H9 (cell line): Measurements from ENCODE around the gene KCNA3. TPM values are rescaled to one million over a fixed set of nuclear protein-coding genes. Genes with fewer than 3 reads are reported as not detected.

Source experiments
- DNase-seq: peaks from one replicate; pipeline ENCODE4 v3.0.0-alpha.2; 2017
- H2AFZ ChIP-seq: one replicate; pipeline ENCODE4 v1.6.1; 2013; ENCODE audit warnings: mild to moderate bottlenecking, low read length, control low read depth, moderate library complexity
- H2AK5ac ChIP-seq: 2 replicates; pipeline ENCODE4 v1.6.1; 2013; ENCODE audit warnings: low read length, control low read depth, mixed read lengths; ENCODE audit not compliant: insufficient read length
- H2BK120ac ChIP-seq: one replicate; pipeline ENCODE4 v1.6.1; 2013; ENCODE audit warnings: low read depth, mild to moderate bottlenecking, low read length, control low read depth, inconsistent platforms; ENCODE audit not compliant: poor library complexity, severe bottlenecking
- H2BK12ac ChIP-seq: 2 replicates; pipeline ENCODE4 v1.6.1; 2013; ENCODE audit warnings: low read length, control low read depth, mixed read lengths, low read depth; ENCODE audit not compliant: insufficient read length
- H2BK15ac ChIP-seq: 2 replicates; pipeline ENCODE4 v1.6.1; 2013; ENCODE audit warnings: low read depth, low read length, control low read depth
- H2BK20ac ChIP-seq: one replicate; pipeline ENCODE4 v1.6.1; 2013; ENCODE audit warnings: low read depth, mild to moderate bottlenecking, low read length, control low read depth, inconsistent platforms; ENCODE audit not compliant: poor library complexity, severe bottlenecking
- H2BK5ac ChIP-seq: 2 replicates; pipeline ENCODE4 v1.6.1; 2013; ENCODE audit warnings: low read length, control low read depth, mixed read lengths; ENCODE audit not compliant: insufficient read length
- H3K14ac ChIP-seq: 2 replicates; pipeline ENCODE4 v1.6.1; 2013; ENCODE audit warnings: low read length, control low read depth; ENCODE audit not compliant: insufficient read depth
- H3K18ac ChIP-seq: 2 replicates; pipeline ENCODE4 v1.6.1; 2013; ENCODE audit warnings: low read depth, mild to moderate bottlenecking, mixed read lengths, low read length, control low read depth; ENCODE audit not compliant: insufficient read length
- H3K23ac ChIP-seq: 2 replicates; pipeline ENCODE4 v1.6.1; 2013; ENCODE audit warnings: low read length, control low read depth, mixed read lengths, low read depth; ENCODE audit not compliant: insufficient read length
- H3K23me2 ChIP-seq: 2 replicates; pipeline ENCODE4 v1.6.1; 2013; ENCODE audit warnings: low read depth, mild to moderate bottlenecking, mixed read lengths, low read length, control low read depth; ENCODE audit not compliant: insufficient read length, poor library complexity, severe bottlenecking
- H3K27ac ChIP-seq: 2 replicates; pipeline ENCODE4 v1.5.1; 2013; ENCODE audit warnings: low read length, control low read depth, mixed read lengths, low read depth; ENCODE audit not compliant: insufficient read length
- H3K27me3 ChIP-seq: 2 replicates; pipeline ENCODE4 v1.6.1; 2013; ENCODE audit warnings: low read length, control low read depth, inconsistent platforms; ENCODE audit not compliant: insufficient read depth
- H3K4ac ChIP-seq: 2 replicates; pipeline ENCODE4 v1.6.1; 2013; ENCODE audit warnings: low read depth, mild to moderate bottlenecking, control low read depth, inconsistent platforms, low read length, moderate library complexity
- H3K4me1 ChIP-seq: 2 replicates; pipeline ENCODE4 v1.6.1; 2013; ENCODE audit warnings: low read length, control low read depth, inconsistent platforms; ENCODE audit not compliant: insufficient read depth
- H3K4me2 ChIP-seq: 2 replicates; pipeline ENCODE4 v1.6.1; 2013; ENCODE audit warnings: low read length, control low read depth, mixed read lengths; ENCODE audit not compliant: insufficient read length, insufficient read depth
- H3K56ac ChIP-seq: 2 replicates; pipeline ENCODE4 v1.6.1; 2013; ENCODE audit warnings: low read depth, mild to moderate bottlenecking, mixed read lengths, low read length, control low read depth; ENCODE audit not compliant: insufficient read length
- H3K79me1 ChIP-seq: 2 replicates; pipeline ENCODE4 v1.6.1; 2013; ENCODE audit warnings: low read depth, mild to moderate bottlenecking, moderate library complexity, low read length, control low read depth, inconsistent platforms; ENCODE audit not compliant: insufficient read depth, poor library complexity, severe bottlenecking
- H3K79me2 ChIP-seq: 2 replicates; pipeline ENCODE4 v1.6.1; 2013; ENCODE audit warnings: low read length, control low read depth, inconsistent platforms; ENCODE audit not compliant: insufficient read depth
- H3K9ac ChIP-seq: 2 replicates; pipeline ENCODE4 v1.6.1; 2013; ENCODE audit warnings: low read length, control low read depth, mixed read lengths; ENCODE audit not compliant: insufficient read length; ENCODE audit errors: extremely low read depth
- H3K9me3 ChIP-seq: one replicate; pipeline ENCODE4 v1.6.1; 2013; ENCODE audit warnings: low read depth, low read length, inconsistent platforms; ENCODE audit not compliant: control insufficient read depth
- H3T11ph ChIP-seq: one replicate; pipeline ENCODE4 v1.6.1; 2013; ENCODE audit warnings: mild to moderate bottlenecking, low read length, control low read depth, inconsistent platforms
- H4K20me1 ChIP-seq: one replicate; pipeline ENCODE4 v1.6.1; 2013; ENCODE audit not compliant: control insufficient read depth, insufficient read length, insufficient read depth
- H4K5ac ChIP-seq: 2 replicates; pipeline ENCODE4 v1.6.1; 2013; ENCODE audit warnings: low read depth, mild to moderate bottlenecking, mixed read lengths, low read length, control low read depth; ENCODE audit not compliant: insufficient read length
- H4K8ac ChIP-seq: replicated peaks from 2 replicates; pipeline ENCODE4 v1.6.1; 2013; ENCODE audit warnings: low read length, control low read depth, mixed read lengths, low read depth; ENCODE audit not compliant: insufficient read length
- H4K91ac ChIP-seq: 2 replicates; pipeline ENCODE4 v1.6.1; 2013; ENCODE audit warnings: low read depth, mild to moderate bottlenecking, moderate library complexity, mixed read lengths, low read length, control low read depth; ENCODE audit not compliant: insufficient read length
- H3K27ac Mint-ChIP-seq, 3 experiments: 2 replicates in 2 of 3; 3 replicates in 1 of 3; pipeline ENCODE4 v1.8.0; 2020 to 2021; ENCODE audit warnings: mixed read lengths in 3 of 3, mild to moderate bottlenecking in 1 of 3, moderate library complexity in 1 of 3
- H3K27me3 Mint-ChIP-seq: 2 replicates; pipeline ENCODE4 v1.8.0; 2021; ENCODE audit warnings: low read depth, mild to moderate bottlenecking, moderate library complexity, mixed read lengths
- H3K36me3 Mint-ChIP-seq, 3 experiments: 2 replicates in 2 of 3; 3 replicates in 1 of 3; pipeline ENCODE4 v1.8.0; 2020 to 2021; ENCODE audit warnings: low read depth in 3 of 3, mixed read lengths in 3 of 3; ENCODE audit not compliant: insufficient read depth in 1 of 3
- H3K4me1 Mint-ChIP-seq, 2 experiments: 2 replicates each; pipeline ENCODE4 v1.8.0; 2020; ENCODE audit warnings: mixed read lengths in 2 of 2
- H3K4me3 Mint-ChIP-seq, 2 experiments: 2 replicates in 1 of 2; 3 replicates in 1 of 2; pipeline ENCODE4 v1.8.0; 2020 to 2021; ENCODE audit warnings: mild to moderate bottlenecking in 2 of 2, mixed read lengths in 2 of 2, moderate library complexity in 1 of 2
- H3K9me3 Mint-ChIP-seq, 2 experiments: 2 replicates in 1 of 2; 3 replicates in 1 of 2; pipeline ENCODE4 v1.8.0; 2020; ENCODE audit warnings: mild to moderate bottlenecking in 2 of 2, mixed read lengths in 2 of 2, moderate library complexity in 1 of 2
- CTCF ChIP-seq: fragments of 200-600 bp; sonication (generic); conservative IDR thresholded peaks from 3 replicates; pipeline ENCODE4 v1.8.0; 2021; ENCODE audit warnings: antibody characterized with exemption, mild to moderate bottlenecking
- WGBS: extraction: QIAGEN DNeasy Blood & Tissue Kit; methylation state at CpG from one replicate; pipeline ENCODE4 v1.1.7; 2013; ENCODE audit warnings: missing lambda C conversion rate, low lambda C conversion rate, mixed read lengths; ENCODE audit not compliant: insufficient read length; ENCODE audit errors: extremely low coverage; 5-methylcytosine and 5-hydroxymethylcytosine counted together
- total RNA-seq: library from RNA; stranded (reverse); gene quantifications from 2 replicates; pipeline ENCODE4 v1.2.1, GENCODE V29; 2021

Gene KCNA3
- total RNA-seq, 1 experiment from 2014 or later, result 0.92 TPM

- no CpG with 5 or more reads among the region's 7 CpGs for WGBS
- no peak overlapping the region for H3K4me2 ChIP-seq
- no peak overlapping the region for H2BK12ac ChIP-seq
- no peaks in the 10 kb centered on the region for H3K9me3 ChIP-seq
- no peaks in the 10 kb centered on the region for H3K27me3 ChIP-seq
- H2AK5ac ChIP-seq, result no peak overlapping the region
- Mint-ChIP-seq H3K9me3 (no peaks in the 10 kb centered on the region), H3K4me1 (no peaks in the 10 kb centered on the region), H3K27me3 (peaks cover 38% of the 10 kb centered on the region), H3K4me3 (no peak overlapping the region), H3K36me3 (no peaks in the 10 kb centered on the region), H3K27ac (no peak overlapping the region)
- H3K9ac ChIP-seq, result no peak overlapping the region
- no peak overlapping the region for H3K56ac ChIP-seq
- H2BK120ac ChIP-seq, result no peak overlapping the region
- no peak overlapping the region for H2AFZ ChIP-seq
- no peak overlapping the region for H3K14ac ChIP-seq
- DNase-seq, result no peak
- H2BK5ac ChIP-seq, result no peak overlapping the region
- H2BK20ac ChIP-seq, result no peak overlapping the region
- H2BK15ac ChIP-seq, result no peak overlapping the region
- no peaks in the 10 kb centered on the region for H3K4me1 ChIP-seq
- H4K91ac ChIP-seq, result no peak overlapping the region
- H3K79me2 ChIP-seq, result no peaks in the 10 kb centered on the region
- TF ChIP-seq CTCF, result no peak
- H3K23me2 ChIP-seq, result no peaks in the 10 kb centered on the region
- H3K18ac ChIP-seq, result no peak overlapping the region
- H3K4ac ChIP-seq, result no peak overlapping the region
- no peak overlapping the region for H3K23ac ChIP-seq
- H3K27ac ChIP-seq, result no peak overlapping the region
- H4K20me1 ChIP-seq, result no peaks in the 10 kb centered on the region
- no peak overlapping the region for H4K8ac ChIP-seq
- H4K5ac ChIP-seq, result no peak overlapping the region
- H3K79me1 ChIP-seq, result no peaks in the 10 kb centered on the region
- no peak overlapping the region for H3T11ph ChIP-seq
These were observed 47.9 kb downstream of the KCNA3 start for GRCh38 chr1:110626889-110627288.

Other genes starting within 250 kb of the KCNA3 start
- not detected in 2 replicates for gene PROK1, start 223.8 kb downstream of the KCNA3 start, total RNA-seq
- not detected in 2 replicates for gene KCNA10, start 155.8 kb downstream of the KCNA3 start, total RNA-seq
- gene KCNA2, start 68.6 kb downstream of the KCNA3 start, total RNA-seq, result 0.33 and 0.37 TPM in 2 replicates
- gene CD53, start 198.2 kb upstream of the KCNA3 start, total RNA-seq, result 0.15 and 0.31 TPM in 2 replicates